ENCODE data around the gene NPTXR.

The NPTXR gene

DNA sequence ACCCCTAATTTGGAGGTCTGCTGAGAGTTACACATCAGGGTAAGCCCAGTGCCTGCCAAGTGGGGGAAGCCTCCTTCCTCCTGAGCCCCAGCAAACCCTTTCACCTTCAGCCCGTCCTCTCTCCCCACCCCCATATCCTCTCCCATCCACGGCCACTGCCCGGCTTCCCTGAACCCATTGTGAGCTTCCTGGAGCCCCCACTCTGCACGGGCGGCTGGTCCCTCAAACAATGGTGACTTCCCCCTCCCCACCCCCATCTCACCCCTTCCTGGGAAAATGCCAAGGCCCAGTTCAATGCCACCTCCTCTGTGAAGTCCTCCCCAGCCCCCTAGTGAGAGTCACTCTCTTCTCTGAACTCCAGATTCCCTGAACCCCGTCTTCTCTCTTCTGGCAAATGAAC, 67.7 kb downstream of the NPTXR start:
- peaks cover 0 to 38% (median 23%) of the 10 kb centered on the region in 5 donors for H3K36me3 ChIP-seq (ENCODE audit: control insufficient read depth in 5 of 5, insufficient read depth in 5 of 5, low read length in 5 of 5)
- H3K27me3 ChIP-seq (ENCODE audit: control insufficient read depth in 5 of 5, insufficient read depth in 4 of 5, low read length in 5 of 5), result no peaks in the 10 kb centered on the region
- no peak overlapping the region for H3K27ac ChIP-seq (ENCODE audit: low read depth, low read length)
- H3K9me3 ChIP-seq (ENCODE audit: control insufficient read depth in 5 of 5, low read length in 5 of 5), result no peaks in the 10 kb centered on the region
- no peak overlapping the region for H3K4me3 ChIP-seq (ENCODE audit: low read depth in 1 of 5, low read length in 5 of 5)
- no peak overlapping the region for H3K9ac ChIP-seq (ENCODE audit: low read length in 5 of 5)
- H3K4me1 ChIP-seq (ENCODE audit: control insufficient read depth in 5 of 5, insufficient read depth in 5 of 5, low read length in 5 of 5), result peaks cover 0 to 11% (median 3%) of the 10 kb centered on the region in 5 donors

- H3K9me3 ChIP-seq (ENCODE audit: control insufficient read depth in 5 of 5, low read length in 5 of 5), result no peaks in the 10 kb centered on the region
- no peak overlapping the region for H3K4me3 ChIP-seq (ENCODE audit: low read depth in 1 of 5, low read length in 5 of 5)
- no peak overlapping the region for H3K27ac ChIP-seq (ENCODE audit: low read depth, low read length)
Observed at GRCh38 chr22:38775656-38776055, 68.2 kb downstream of the NPTXR start.

DNA sequence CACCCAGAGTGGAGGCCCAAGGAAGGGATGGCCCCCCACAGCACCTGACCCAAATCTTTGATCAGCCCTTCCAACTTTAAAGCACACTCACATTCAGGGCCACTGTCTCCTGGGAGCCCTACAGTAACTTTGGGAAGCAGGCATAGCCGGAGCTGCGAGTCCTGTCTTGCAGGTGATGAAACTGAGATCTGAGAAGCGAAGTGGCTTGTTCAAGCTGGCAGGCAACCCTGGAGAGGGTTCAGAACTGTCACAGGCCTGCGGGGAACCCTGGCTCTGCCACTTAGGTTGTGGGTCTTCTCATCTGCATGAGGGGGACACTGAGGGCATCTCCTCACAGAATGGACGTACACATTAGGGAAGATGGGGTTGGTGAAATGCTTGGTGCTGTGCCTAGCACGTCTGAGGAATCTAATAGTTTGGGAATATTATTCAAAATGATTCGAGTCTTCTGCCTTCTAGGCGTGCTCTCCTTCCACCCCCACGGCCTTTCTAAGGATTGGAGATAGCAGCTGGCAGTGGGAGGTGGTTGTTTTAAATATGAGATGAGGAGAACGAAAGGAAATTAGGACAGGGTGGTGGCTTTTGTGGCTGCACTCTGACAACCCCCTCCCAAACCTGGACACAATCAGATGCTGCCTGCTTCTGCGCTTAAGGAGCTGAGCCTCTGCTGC, 69.2 kb downstream of the NPTXR start:
- H3K27me3 ChIP-seq (ENCODE audit: control insufficient read depth in 5 of 5, insufficient read depth in 4 of 5, low read length in 5 of 5), result no peaks in the 10 kb centered on the region
- no peak overlapping the region for H3K9ac ChIP-seq (ENCODE audit: low read length in 5 of 5)
- H3K36me3 ChIP-seq (ENCODE audit: control insufficient read depth in 5 of 5, insufficient read depth in 5 of 5, low read length in 5 of 5), result peaks cover 0 to 23% (median 11%) of the 10 kb centered on the region in 5 donors
- no peak overlapping the region for H3K4me3 ChIP-seq (ENCODE audit: low read depth in 1 of 5, low read length in 5 of 5)
- H3K4me1 ChIP-seq (ENCODE audit: control insufficient read depth in 5 of 5, insufficient read depth in 5 of 5, low read length in 5 of 5), result peaks cover 0 to 11% (median 0%) of the 10 kb centered on the region in 5 donors
- H3K27ac ChIP-seq (ENCODE audit: low read depth, low read length), result no peak overlapping the region
- no peaks in the 10 kb centered on the region for H3K9me3 ChIP-seq (ENCODE audit: control insufficient read depth in 5 of 5, low read length in 5 of 5)

More at GRCh38 chr22:38775656-38776055, 68.2 kb downstream of the NPTXR start:
- Histone ChIP-seq H3K9ac (ENCODE audit: low read length in 5 of 5) (no peak overlapping the region), H3K27me3 (ENCODE audit: control insufficient read depth in 5 of 5, insufficient read depth in 4 of 5, low read length in 5 of 5) (no peaks in the 10 kb centered on the region), H3K36me3 (ENCODE audit: control insufficient read depth in 5 of 5, insufficient read depth in 5 of 5, low read length in 5 of 5) (peaks cover 0 to 33% (median 21%) of the 10 kb centered on the region in 5 donors), H3K4me1 (ENCODE audit: control insufficient read depth in 5 of 5, insufficient read depth in 5 of 5, low read length in 5 of 5) (peaks cover 0 to 11% (median 0%) of the 10 kb centered on the region in 5 donors)

- H3K4me1 ChIP-seq (ENCODE audit: control insufficient read depth in 5 of 5, insufficient read depth in 5 of 5, low read length in 5 of 5), result peaks cover 0 to 11% (median 0%) of the 10 kb centered on the region in 5 donors
- H3K9me3 ChIP-seq (ENCODE audit: control insufficient read depth in 5 of 5, low read length in 5 of 5), result no peaks in the 10 kb centered on the region
- no peak overlapping the region for H3K27ac ChIP-seq (ENCODE audit: low read depth, low read length)
- peaks cover 0 to 11% (median 0%) of the 10 kb centered on the region in 5 donors for H3K36me3 ChIP-seq (ENCODE audit: control insufficient read depth in 5 of 5, insufficient read depth in 5 of 5, low read length in 5 of 5)
- H3K27me3 ChIP-seq (ENCODE audit: control insufficient read depth in 5 of 5, insufficient read depth in 4 of 5, low read length in 5 of 5), result no peaks in the 10 kb centered on the region
- H3K4me3 ChIP-seq (ENCODE audit: low read depth in 1 of 5, low read length in 5 of 5), result no peak overlapping the region
- no peak overlapping the region for H3K9ac ChIP-seq (ENCODE audit: low read length in 5 of 5)
Observed at GRCh38 chr22:38773363-38773946, 70.4 kb downstream of the NPTXR start.

DNA sequence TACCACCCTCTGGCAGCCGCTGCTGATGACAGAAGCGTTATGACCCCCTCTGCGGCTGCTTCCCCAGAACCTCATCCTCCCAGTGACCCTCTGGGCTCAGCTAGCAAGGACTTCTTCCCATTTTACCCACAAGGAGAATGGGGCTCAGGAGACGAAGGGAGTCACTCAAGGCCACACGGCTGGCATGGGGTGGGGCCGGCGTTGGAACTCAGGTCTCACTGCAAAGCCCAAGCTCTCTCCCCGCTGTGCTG, 71.3 kb downstream of the NPTXR start:
- no peak overlapping the region for H3K27ac ChIP-seq (ENCODE audit: low read depth, low read length)
- H3K9me3 ChIP-seq (ENCODE audit: control insufficient read depth in 5 of 5, low read length in 5 of 5), result no peaks in the 10 kb centered on the region
- no peaks in the 10 kb centered on the region for H3K27me3 ChIP-seq (ENCODE audit: control insufficient read depth in 5 of 5, insufficient read depth in 4 of 5, low read length in 5 of 5)
- H3K9ac ChIP-seq (ENCODE audit: low read length in 5 of 5), result no peak overlapping the region
- peaks cover 0 to 4% (median 0%) of the 10 kb centered on the region in 5 donors for H3K36me3 ChIP-seq (ENCODE audit: control insufficient read depth in 5 of 5, insufficient read depth in 5 of 5, low read length in 5 of 5)
- no peak overlapping the region for H3K4me3 ChIP-seq (ENCODE audit: low read depth in 1 of 5, low read length in 5 of 5)
- peaks cover 0 to 11% (median 0%) of the 10 kb centered on the region in 5 donors for H3K4me1 ChIP-seq (ENCODE audit: control insufficient read depth in 5 of 5, insufficient read depth in 5 of 5, low read length in 5 of 5)

DNA sequence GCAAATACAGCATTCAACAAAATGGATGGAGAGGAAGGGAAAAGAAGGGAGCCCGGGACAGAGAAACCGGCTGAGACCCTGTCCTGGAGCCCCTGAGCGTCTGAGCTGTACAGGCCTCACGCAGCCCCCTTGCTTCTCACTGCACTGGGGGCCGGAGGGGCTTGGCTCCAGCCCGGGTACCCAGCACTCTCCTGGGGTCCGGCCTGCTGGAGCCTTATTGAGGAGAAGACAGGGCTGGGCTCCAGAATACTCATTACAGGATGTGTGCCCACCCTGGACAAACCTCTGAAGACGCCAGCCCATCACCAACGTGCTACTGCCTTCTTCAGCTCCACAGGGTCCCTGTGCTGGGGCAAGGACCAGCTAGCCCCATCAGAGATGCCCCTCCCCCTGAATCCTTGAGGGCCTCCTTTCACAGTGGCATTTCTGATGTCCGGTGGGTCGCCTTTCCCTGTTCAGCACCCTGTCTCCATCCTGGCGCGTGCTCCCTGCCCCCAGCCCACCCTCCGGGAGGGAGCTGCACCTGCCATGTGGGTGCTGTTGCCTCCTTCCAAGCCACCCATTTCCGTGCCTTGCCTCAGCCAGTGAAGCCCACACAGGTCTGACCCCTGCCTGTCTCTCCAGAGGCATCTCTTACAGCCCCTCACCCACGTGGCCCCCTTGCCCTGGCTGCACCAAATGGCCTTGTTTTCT, 73.4 kb downstream of the NPTXR start:
- H3K27me3 ChIP-seq (ENCODE audit: control insufficient read depth in 5 of 5, insufficient read depth in 4 of 5, low read length in 5 of 5), result peaks cover 0 to 7% (median 0%) of the 10 kb centered on the region in 5 donors
- no peak overlapping the region for H3K27ac ChIP-seq (ENCODE audit: low read depth, low read length)
- no peak overlapping the region for H3K4me3 ChIP-seq (ENCODE audit: low read depth in 1 of 5, low read length in 5 of 5)

More for the DNA sequence above, 73.4 kb downstream of the NPTXR start:
- Histone ChIP-seq H3K4me1 (ENCODE audit: control insufficient read depth in 5 of 5, insufficient read depth in 5 of 5, low read length in 5 of 5) (peaks cover 0 to 3% (median 0%) of the 10 kb centered on the region in 5 donors), H3K9me3 (ENCODE audit: control insufficient read depth in 5 of 5, low read length in 5 of 5) (no peaks in the 10 kb centered on the region), H3K36me3 (ENCODE audit: control insufficient read depth in 5 of 5, insufficient read depth in 5 of 5, low read length in 5 of 5) (no peaks in the 10 kb centered on the region), H3K9ac (ENCODE audit: low read length in 5 of 5) (no peak overlapping the region)

All from subcutaneous abdominal adipose tissue (tissue), 5 donors.